ENCODE results near the gene TAF6L. TPM values are rescaled to one million over a fixed set of nuclear protein-coding genes. Genes with fewer than 3 reads are reported as not detected.
A peak's percentile ranks its signal among the peaks of the same experiment; 100 is the strongest.

Gene TAF6L
- total and polyA plus RNA-seq, 9 of the 15 experiments (the other 6 are each of a cell fraction or from before 2014, with no cell fraction given): 0.04 to 45.5 (median 20.8) TPM

DNA sequence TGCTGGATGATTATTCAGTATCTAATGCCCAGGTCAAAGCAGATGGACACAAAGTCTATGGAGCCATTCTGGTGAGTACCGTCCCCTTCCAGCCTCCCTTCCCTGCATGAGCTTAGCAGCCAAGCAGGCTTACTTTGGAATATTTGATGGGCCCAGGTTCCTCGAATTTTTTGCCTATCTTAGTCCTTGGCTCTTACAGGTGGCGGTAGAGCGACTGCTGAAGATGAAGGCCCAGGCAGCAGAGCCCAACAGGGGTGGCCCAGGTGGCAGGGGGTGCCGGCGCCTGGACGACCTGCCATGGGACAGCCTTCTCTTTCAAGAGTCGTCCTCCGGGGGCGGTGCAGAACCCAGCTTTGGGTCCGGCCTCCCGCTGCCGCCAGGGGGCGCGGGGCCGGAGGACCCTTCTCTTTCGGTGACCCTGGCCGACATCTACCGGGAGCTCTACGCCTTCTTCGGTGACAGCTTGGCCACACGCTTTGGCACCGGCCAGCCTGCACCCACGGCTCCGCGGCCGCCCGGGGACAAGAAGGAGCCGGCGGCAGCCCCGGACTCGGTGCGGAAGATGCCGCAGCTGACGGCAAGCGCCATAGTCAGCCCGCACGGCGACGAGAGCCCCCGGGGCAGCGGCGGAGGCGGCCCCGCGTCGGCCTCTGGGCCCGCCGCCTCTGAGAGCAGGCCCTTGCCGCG is 15.3 kb downstream of the TAF6L start (continued):
- TF ChIP-seq, protein P1, sequence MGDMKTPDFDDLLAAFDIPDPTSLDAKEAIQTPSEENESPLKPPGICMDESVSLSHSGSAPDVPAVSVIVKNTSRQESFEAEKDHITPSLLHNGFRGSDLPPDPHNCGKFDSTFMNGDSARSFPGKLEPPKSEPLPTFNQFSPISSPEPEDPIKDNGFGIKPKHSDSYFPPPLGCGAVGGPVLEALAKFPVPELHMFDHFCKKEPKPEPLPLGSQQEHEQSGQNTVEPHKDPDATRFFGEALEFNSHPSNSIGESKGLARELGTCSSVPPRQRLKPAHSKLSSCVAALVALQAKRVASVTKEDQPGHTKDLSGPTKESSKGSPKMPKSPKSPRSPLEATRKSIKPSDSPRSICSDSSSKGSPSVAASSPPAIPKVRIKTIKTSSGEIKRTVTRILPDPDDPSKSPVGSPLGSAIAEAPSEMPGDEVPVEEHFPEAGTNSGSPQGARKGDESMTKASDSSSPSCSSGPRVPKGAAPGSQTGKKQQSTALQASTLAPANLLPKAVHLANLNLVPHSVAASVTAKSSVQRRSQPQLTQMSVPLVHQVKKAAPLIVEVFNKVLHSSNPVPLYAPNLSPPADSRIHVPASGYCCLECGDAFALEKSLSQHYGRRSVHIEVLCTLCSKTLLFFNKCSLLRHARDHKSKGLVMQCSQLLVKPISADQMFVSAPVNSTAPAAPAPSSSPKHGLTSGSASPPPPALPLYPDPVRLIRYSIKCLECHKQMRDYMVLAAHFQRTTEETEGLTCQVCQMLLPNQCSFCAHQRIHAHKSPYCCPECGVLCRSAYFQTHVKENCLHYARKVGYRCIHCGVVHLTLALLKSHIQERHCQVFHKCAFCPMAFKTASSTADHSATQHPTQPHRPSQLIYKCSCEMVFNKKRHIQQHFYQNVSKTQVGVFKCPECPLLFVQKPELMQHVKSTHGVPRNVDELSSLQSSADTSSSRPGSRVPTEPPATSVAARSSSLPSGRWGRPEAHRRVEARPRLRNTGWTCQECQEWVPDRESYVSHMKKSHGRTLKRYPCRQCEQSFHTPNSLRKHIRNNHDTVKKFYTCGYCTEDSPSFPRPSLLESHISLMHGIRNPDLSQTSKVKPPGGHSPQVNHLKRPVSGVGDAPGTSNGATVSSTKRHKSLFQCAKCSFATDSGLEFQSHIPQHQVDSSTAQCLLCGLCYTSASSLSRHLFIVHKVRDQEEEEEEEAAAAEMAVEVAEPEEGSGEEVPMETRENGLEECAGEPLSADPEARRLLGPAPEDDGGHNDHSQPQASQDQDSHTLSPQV (IDR thresholded peaks at IDR 0.05): peak; percentile 84; the same call in 1 of the 2 replicates
- TF ChIP-seq ZBTB11 (CRISPR knock-in tag; IDR thresholded peaks at IDR 0.05): peak in 1 of 3 experiments; percentile 31; a peak in 1 of 6 replicates
- no peak for TF ChIP-seq SETDB1 (IDR thresholded peaks at IDR 0.05; ENCODE audit: low read length)
- TF ChIP-seq, protein P2, sequence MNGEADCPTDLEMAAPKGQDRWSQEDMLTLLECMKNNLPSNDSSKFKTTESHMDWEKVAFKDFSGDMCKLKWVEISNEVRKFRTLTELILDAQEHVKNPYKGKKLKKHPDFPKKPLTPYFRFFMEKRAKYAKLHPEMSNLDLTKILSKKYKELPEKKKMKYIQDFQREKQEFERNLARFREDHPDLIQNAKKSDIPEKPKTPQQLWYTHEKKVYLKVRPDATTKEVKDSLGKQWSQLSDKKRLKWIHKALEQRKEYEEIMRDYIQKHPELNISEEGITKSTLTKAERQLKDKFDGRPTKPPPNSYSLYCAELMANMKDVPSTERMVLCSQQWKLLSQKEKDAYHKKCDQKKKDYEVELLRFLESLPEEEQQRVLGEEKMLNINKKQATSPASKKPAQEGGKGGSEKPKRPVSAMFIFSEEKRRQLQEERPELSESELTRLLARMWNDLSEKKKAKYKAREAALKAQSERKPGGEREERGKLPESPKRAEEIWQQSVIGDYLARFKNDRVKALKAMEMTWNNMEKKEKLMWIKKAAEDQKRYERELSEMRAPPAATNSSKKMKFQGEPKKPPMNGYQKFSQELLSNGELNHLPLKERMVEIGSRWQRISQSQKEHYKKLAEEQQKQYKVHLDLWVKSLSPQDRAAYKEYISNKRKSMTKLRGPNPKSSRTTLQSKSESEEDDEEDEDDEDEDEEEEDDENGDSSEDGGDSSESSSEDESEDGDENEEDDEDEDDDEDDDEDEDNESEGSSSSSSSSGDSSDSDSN (IDR thresholded peaks at IDR 0.05; ENCODE audit: borderline replicate concordance in 1 of 2, low read depth in 2 of 2, low read length in 2 of 2): peak; percentile 85 to 93; a peak in 3 of 4 replicates
- no peak for TF ChIP-seq CBX8 (IDR thresholded peaks at IDR 0.05; ENCODE audit: borderline replicate concordance, extremely low read depth, low read depth, low read length, poor library complexity, severe bottlenecking)
- TF ChIP-seq PHTF2 (CRISPR knock-in tag; IDR thresholded peaks at IDR 0.05): no peak
- peak; percentile 18; the same call in 1 of the 2 replicates for TF ChIP-seq FOXP4 (CRISPR knock-in tag; IDR thresholded peaks at IDR 0.05; ENCODE audit: borderline replicate concordance)
- TF ChIP-seq SIN3B (IDR thresholded peaks at IDR 0.05; ENCODE audit: low read depth): 0 out of 2 replicates have a peak, but pooled peaks have one; percentile 33
- TF ChIP-seq GATA2 (CRISPR knock-in tag; IDR thresholded peaks at IDR 0.05): no peak
- TF ChIP-seq, protein P3, sequence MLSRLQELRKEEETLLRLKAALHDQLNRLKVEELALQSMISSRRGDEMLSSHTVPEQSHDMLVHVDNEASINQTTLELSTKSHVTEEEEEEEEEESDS (CRISPR knock-in tag; IDR thresholded peaks at IDR 0.05): no peak
- no peak for TF ChIP-seq ZNF316 (IDR thresholded peaks at IDR 0.05)
- peak; percentile 15 for TF ChIP-seq MEIS2 (IDR thresholded peaks at IDR 0.05; ENCODE audit: partially characterized antibody)
